Panc1 (cell line): ENCODE measurements around the gene EHD3. TPM values are rescaled to one million over a fixed set of nuclear protein-coding genes. Genes with fewer than 3 reads are reported as not detected.

Experiments
- ATAC-seq: fragments of 200-7000 bp; cut with Tn5 transposase; 2 replicates; pipeline ENCODE4 v1.9.1; 2020; ENCODE audit warnings: mild to moderate bottlenecking, moderate library complexity
- BruUV-seq: library from RNA; stranded (reverse); fragments of 400-500 nt; replicated peaks from 2 replicates; lab custom pipeline; 2021; lab: Mats Ljungman, UMichigan
- CTCF ChIA-PET: fragments of 300-600 bp; sonication (Branson Sonifier 250); formaldehyde crosslinking; loops from one replicate; lab custom pipeline; 2022; ENCODE audit warnings: antibody characterized with exemption; lab: Charles Lee
- POLR2A ChIA-PET: fragments of 300-600 bp; sonication (Branson Sonifier 250); formaldehyde crosslinking; loops from one replicate; lab custom pipeline; 2022; ENCODE audit warnings: antibody characterized with exemption; lab: Charles Lee
- DNase-seq: peaks from one replicate; pipeline ENCODE4 v3.0.0-alpha.2; 2010; ENCODE audit warnings: low read depth, low spot score
- H3K27ac ChIP-seq: 2 replicates; pipeline ENCODE4 v1.5.1; 2011; ENCODE audit warnings: mild to moderate bottlenecking, low read length, inconsistent platforms
- H3K27me3 ChIP-seq: fragments of 200-500 bp; sonication (Bioruptor generic); 2 replicates; pipeline ENCODE4 v1.6.0; 2014; ENCODE audit warnings: low read length, inconsistent platforms; ENCODE audit not compliant: control insufficient read depth, insufficient read depth
- H3K36me3 ChIP-seq: fragments of 200-500 bp; sonication (Bioruptor generic); 2 replicates; pipeline ENCODE4 v1.5.1; 2014; ENCODE audit warnings: inconsistent platforms, mild to moderate bottlenecking, low read length, moderate library complexity; ENCODE audit not compliant: control insufficient read depth, insufficient read depth
- H3K4me1 ChIP-seq: 2 replicates; pipeline ENCODE4 v1.5.1; 2011; ENCODE audit warnings: inconsistent platforms, mild to moderate bottlenecking, low read length, moderate library complexity; ENCODE audit not compliant: control insufficient read depth, insufficient read depth
- H3K4me3 ChIP-seq, 2 experiments: 2 replicates each; pipeline ENCODE4 v1.5.1; 2011 to 2012; ENCODE audit warnings: low read depth in 2 of 2, low read length in 2 of 2, mild to moderate bottlenecking in 2 of 2, inconsistent platforms in 1 of 2, moderate library complexity in 1 of 2
- H3K9me3 ChIP-seq: fragments of 200-500 bp; sonication (Bioruptor generic); 2 replicates; pipeline ENCODE4 v1.5.1; 2014; ENCODE audit warnings: low read depth, mild to moderate bottlenecking, inconsistent platforms, low read length, moderate library complexity; ENCODE audit not compliant: control insufficient read depth, insufficient read depth
- CTCF ChIP-seq: fragments of 450-650 bp; IDR thresholded peaks from 2 replicates; pipeline ENCODE4 v1.5.1; 2017; ENCODE audit warnings: mild to moderate bottlenecking
- POLR2AphosphoS5 ChIP-seq: IDR thresholded peaks from 2 replicates; pipeline ENCODE4 v1.6.1; 2012; ENCODE audit warnings: mild to moderate bottlenecking, low read depth, low read length, moderate library complexity
- REST ChIP-seq, 2 experiments: IDR thresholded peaks; 2 replicates each; pipeline ENCODE4 v1.6.1; 2011 to 2012; ENCODE audit warnings: low read depth in 2 of 2, control low read depth in 1 of 2, low read length in 1 of 2, mild to moderate bottlenecking in 1 of 2, moderate library complexity in 1 of 2; ENCODE audit not compliant: insufficient read depth in 1 of 2
- SIN3A ChIP-seq: IDR thresholded peaks from 2 replicates; pipeline ENCODE4 v1.6.1; 2012; ENCODE audit warnings: low read depth, mild to moderate bottlenecking, low read length, moderate library complexity, borderline replicate concordance; ENCODE audit not compliant: insufficient read depth
- TCF7L2 ChIP-seq: IDR thresholded peaks from 2 replicates; pipeline ENCODE4 v1.6.1; 2011; ENCODE audit warnings: mild to moderate bottlenecking, low read depth, low read length, inconsistent platforms
- in situ Hi-C: cut with HindIII; loops from 2 replicates; pipeline ENCODE4 v1.10.0; 2016; ENCODE audit warnings: low sequenced_read_pairs, low pct_unique_long_range_greater_than_20kb
- intact Hi-C: fragments of 100-400 bp; cut with micrococcal nuclease; formaldehyde crosslinking; loops from one replicate; pipeline ENCODE4 v1.10.0; 2022; ENCODE audit not compliant: unreplicated experiment
- total RNA-seq: library from RNA; stranded (reverse); gene quantifications from one replicate; pipeline ENCODE4 v1.2.1, GENCODE V29; 2021; ENCODE audit not compliant: unreplicated experiment

Gene EHD3
- total RNA-seq, 1 experiment from 2014 or later: 2.6 TPM

GRCh38 chr2:31238126-31238905, 4.4 kb downstream of the EHD3 start:
- no peak overlapping the region for H3K27ac ChIP-seq
- no TSS peak for BruUV-seq
- TF ChIP-seq POLR2AphosphoS5 (no peak), TCF7L2 (no peak), SIN3A (no peak), CTCF (no peak), REST (IDR thresholded peaks at IDR 0.05; ENCODE audit: insufficient read depth in 1 of 2, low read depth in 2 of 2, low read length in 1 of 2) (no peak)
- in situ Hi-C loops: no loop called here
- no peaks in the 10 kb centered on the region for H3K36me3 ChIP-seq
- intact Hi-C loops: loop anchor here (10.0 kb wide), 1 partner anchor 286 kb away; no protein-coding TSS in a partner anchor
- no peak for ATAC-seq
- H3K4me3 ChIP-seq: no peak overlapping the region
- no peaks in the 10 kb centered on the region for H3K4me1 ChIP-seq
- H3K9me3 ChIP-seq: no peaks in the 10 kb centered on the region
- CTCF ChIA-PET: no interaction called here
- DNase-seq: no peak
- no peaks in the 10 kb centered on the region for H3K27me3 ChIP-seq
- POLR2A ChIA-PET: no interaction called here

- H3K27me3 ChIP-seq: no peaks in the 10 kb centered on the region
- no peak for ATAC-seq
- no peak overlapping the region for H3K27ac ChIP-seq
- no peak overlapping the region for H3K4me3 ChIP-seq
- in situ Hi-C loops (no loop called here), intact Hi-C loops (loop anchor here (10.0 kb wide), 1 partner anchor 286 kb away; no protein-coding TSS in a partner anchor)
- no peaks in the 10 kb centered on the region for H3K36me3 ChIP-seq
- DNase-seq: no peak
- no peaks in the 10 kb centered on the region for H3K4me1 ChIP-seq
- ChIA-PET CTCF (no interaction called here), POLR2A (no interaction called here)
- H3K9me3 ChIP-seq: no peaks in the 10 kb centered on the region
- no peak for TF ChIP-seq POLR2AphosphoS5
- TF ChIP-seq TCF7L2: no peak
- no peak for TF ChIP-seq REST (IDR thresholded peaks at IDR 0.05; ENCODE audit: insufficient read depth in 1 of 2, low read depth in 2 of 2, low read length in 1 of 2)
- no peak for TF ChIP-seq CTCF
- TF ChIP-seq SIN3A: no peak
- no TSS peak for BruUV-seq
These were observed 5.1 kb downstream of the EHD3 start for GRCh38 chr2:31238906-31239592.
